Hindlimb muscle (tissue), 1 donor: ENCODE results near the gene HGD. TPM values are rescaled to one million over a fixed set of nuclear protein-coding genes. Genes with fewer than 3 reads are reported as not detected.
"Not testable (repeated sequence)": the region's sequence is repeated elsewhere in the genome, so short reads cannot be mapped to it uniquely, and the experiment has no call there.

Experiments
- DNase-seq: peaks from one replicate; pipeline ENCODE4 v3.0.0-alpha.2; 2013
- polyA plus RNA-seq: library from polyadenylated mRNA; unstranded; fragments of 120-200 nt; gene quantifications from one replicate; pipeline ENCODE4 v1.2.1, GENCODE V29; 2013; ENCODE audit not compliant: insufficient read length

Gene HGD
- polyA plus RNA-seq, 1 donor: 0.37 TPM

GRCh38 chr3:120637851-120638559 is 44.0 kb downstream of the HGD start:
- no peak for DNase-seq

- no peak for DNase-seq
Observed at GRCh38 chr3:120636795-120637401, 45.1 kb downstream of the HGD start.

GRCh38 chr3:120634539-120634938 is 47.5 kb downstream of the HGD start:
- no peak for DNase-seq

- DNase-seq: no peak
Observed at GRCh38 chr3:120625159-120625586, 56.9 kb downstream of the HGD start.

GRCh38 chr3:120623727-120624093 is 58.3 kb downstream of the HGD start:
- no peak for DNase-seq

- no peak for DNase-seq
Observed at GRCh38 chr3:120622870-120623726, 58.9 kb downstream of the HGD start.

GRCh38 chr3:120622457-120622856 is 59.6 kb downstream of the HGD start:
- DNase-seq: no peak

GRCh38 chr3:120616745-120617144 is 65.3 kb downstream of the HGD start:
- not testable (repeated sequence) for DNase-seq

GRCh38 chr3:120615847-120616609 is 66.0 kb downstream of the HGD start:
- no peak for DNase-seq

- no peak for DNase-seq
Observed at GRCh38 chr3:120614765-120615164, 67.3 kb downstream of the HGD start.

GRCh38 chr3:120608506-120608905 is 73.5 kb downstream of the HGD start:
- DNase-seq: no peak

- DNase-seq: no peak
Observed at GRCh38 chr3:120604784-120605183, 77.3 kb downstream of the HGD start.

GRCh38 chr3:120604382-120604781 is 77.7 kb downstream of the HGD start:
- DNase-seq: no peak

GRCh38 chr3:120602682-120603081 is 79.4 kb downstream of the HGD start:
- DNase-seq: no peak

- no peak for DNase-seq
Observed at GRCh38 chr3:120601554-120601953, 80.5 kb downstream of the HGD start.

- DNase-seq: no peak
Observed at GRCh38 chr3:120599211-120599610, 82.8 kb downstream of the HGD start.

GRCh38 chr3:120597445-120598049 is 84.5 kb downstream of the HGD start:
- DNase-seq: no peak

- DNase-seq: no peak
Observed at GRCh38 chr3:120596853-120597223, 85.2 kb downstream of the HGD start.

GRCh38 chr3:120596116-120596852 is 85.8 kb downstream of the HGD start, which contains the start of gene NDUFB4:
NDUFB4 (plus strand) TSS chr3:120596336; CDS start chr3:120596360, 24 bp downstream.
- peak; percentile 96 for DNase-seq

GRCh38 chr3:120595788-120596115 is 86.3 kb downstream of the HGD start:
- no peak for DNase-seq

- no peak for DNase-seq
Observed at GRCh38 chr3:120587332-120587975, 94.6 kb downstream of the HGD start.
